Left lobe of liver (tissue), 2 donors: ENCODE results near the gene HADHA. TPM values are rescaled to one million over a fixed set of nuclear protein-coding genes. Genes with fewer than 3 reads are reported as not detected.

Source experiments
- ATAC-seq: fragments of 200-7000 bp; cut with Tn5 transposase; one replicate; pipeline ENCODE4 v1.9.1; 2020; ENCODE audit warnings: mild to moderate bottlenecking, moderate library complexity
- DNase-seq: peaks from one replicate; pipeline ENCODE4 v3.0.0-alpha.2; 2020; ENCODE audit warnings: low spot score
- total RNA-seq: library from RNA; stranded (reverse); gene quantifications from one replicate; pipeline ENCODE4 v1.2.1, GENCODE V29; 2021
- donor health status: DM: no; HTN: no; CAD: no; lungs with moderate emphysema.
- donor health status: DM: no; HTN: yes; CAD: no.

HADHA gene
- total RNA-seq, 1 donor from 2014 or later = 144 TPM

GRCh38 chr2:26245810-26246209, 1.4 kb upstream of the HADHA start:
- ATAC-seq = no peak
- DNase-seq = no peak

DNA sequence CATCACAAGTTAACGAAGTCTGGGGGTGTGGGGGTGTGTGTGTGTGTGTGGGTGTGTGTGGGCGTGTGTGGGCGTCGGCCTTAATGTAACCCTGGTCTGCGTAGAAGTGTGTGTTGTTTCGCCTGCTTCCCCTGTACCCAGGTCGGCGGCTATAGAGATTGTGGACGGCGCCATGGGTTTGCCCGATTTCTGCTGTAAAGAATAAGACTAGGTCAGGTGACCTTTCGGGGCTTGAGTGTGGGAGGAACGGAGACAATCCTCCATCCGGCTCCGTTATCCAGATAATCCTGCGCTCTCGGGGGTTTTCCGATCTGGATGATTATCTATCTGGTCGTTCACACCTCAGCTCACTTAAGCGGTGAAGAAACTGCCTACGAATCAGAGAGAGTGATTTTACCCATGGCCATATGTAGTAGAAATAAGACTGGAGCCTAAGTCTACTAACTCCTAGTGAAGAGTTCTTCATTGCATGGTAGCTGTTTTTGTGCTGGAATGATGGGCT, 850 bp upstream of the HADHA start:
- no peak for DNase-seq
- peak; percentile 25 for ATAC-seq

DNA sequence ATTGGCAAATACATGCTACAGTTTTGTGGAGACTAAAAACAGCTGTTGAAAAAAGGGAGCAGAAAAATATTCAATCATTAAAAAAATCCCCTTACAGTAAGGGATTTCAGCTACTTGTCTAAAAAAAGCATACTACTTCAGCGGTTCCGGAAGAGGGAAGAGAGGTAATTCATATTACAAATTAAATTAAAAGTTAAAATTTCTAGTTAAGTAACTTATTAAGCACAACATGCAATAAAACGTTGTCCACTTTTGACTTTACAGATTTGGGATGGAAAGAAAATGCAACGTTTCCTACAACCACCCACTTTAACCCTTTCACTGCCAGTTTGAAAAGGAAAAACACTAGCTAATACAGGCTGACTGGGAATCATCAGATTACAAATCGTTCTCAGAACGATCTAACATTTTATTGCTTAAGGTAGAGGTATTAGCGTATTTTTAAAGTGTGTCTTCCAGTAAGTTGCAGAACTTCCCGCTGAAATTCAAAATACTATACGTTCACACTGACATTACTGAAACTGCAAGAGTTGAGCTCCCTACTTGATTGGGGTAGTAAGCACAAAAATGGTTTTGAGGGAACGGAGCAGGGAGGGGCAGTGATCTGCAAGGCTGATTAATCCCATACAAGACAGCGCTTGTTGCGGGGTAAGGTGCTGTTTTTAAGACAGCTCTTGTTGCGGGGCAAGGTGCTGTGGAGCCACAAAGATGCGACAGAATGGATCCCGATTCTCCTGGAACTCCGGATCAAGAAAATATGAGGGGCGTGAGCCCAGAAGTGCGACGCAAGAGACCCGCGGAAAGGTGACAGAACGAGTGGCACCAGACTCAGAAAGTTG, 743 bp downstream of the HADHA start:
- no peak for DNase-seq
- no peak for ATAC-seq

DNA sequence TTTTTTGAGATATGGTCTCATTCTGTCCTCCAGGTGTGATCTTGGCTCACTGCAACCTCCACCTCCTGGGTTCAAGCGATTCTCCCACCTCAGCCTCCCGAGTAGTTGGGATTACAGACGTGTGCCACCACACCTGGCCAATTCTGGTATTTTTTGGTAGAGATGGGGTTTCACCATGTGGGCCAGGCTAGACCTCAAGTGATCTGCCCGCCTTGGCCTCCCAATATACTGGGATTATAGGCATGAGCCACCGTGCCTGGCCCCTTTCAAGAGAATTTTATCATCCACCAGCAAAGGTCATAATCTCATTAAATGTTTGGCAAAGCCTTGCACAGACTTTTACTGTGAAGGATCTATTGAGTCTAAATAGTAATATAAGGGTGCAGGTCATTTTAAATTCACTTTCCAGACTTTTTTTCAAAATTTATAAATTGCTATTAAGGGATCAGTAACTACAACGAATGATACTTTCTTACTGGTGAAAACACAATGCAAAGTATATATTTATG, 2.5 kb downstream of the HADHA start:
- ATAC-seq = no peak
- DNase-seq = no peak

DNA sequence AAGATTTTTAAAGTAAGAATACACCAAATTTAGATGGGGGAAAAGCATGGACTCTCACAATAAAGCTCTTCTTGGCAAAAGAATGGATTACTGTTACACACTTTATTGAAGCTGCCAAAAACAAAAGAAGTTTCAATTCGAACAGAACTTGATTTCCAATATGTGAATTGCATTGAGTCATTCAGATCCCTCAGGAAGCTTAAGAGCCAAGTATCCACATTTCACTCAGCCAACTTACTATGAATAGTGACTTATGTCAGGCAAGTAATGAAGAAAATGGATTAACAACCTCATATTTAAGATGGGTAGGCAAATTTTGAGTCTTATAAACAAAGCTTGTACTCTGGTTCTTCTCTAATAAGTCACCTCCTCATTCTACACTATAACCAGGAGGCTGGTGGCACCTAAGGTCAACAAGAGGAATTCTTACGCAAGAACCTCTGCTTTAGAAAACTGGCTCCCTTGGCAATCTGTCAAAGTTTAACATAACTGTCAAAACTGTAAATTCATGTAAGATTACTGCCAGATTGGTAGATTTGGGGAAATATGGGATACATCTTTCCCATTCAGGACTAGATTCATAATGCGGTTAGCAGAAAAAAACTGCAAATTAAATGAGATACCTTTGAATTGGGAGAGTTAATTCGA, 6.0 kb downstream of the HADHA start:
- no peak for DNase-seq

GRCh38 chr2:26237868-26238267, 6.6 kb downstream of the HADHA start:
- ATAC-seq (no peak), DNase-seq (no peak)

More for the DNA sequence above, 6.0 kb downstream of the HADHA start:
- peak; percentile 55 for ATAC-seq

DNA sequence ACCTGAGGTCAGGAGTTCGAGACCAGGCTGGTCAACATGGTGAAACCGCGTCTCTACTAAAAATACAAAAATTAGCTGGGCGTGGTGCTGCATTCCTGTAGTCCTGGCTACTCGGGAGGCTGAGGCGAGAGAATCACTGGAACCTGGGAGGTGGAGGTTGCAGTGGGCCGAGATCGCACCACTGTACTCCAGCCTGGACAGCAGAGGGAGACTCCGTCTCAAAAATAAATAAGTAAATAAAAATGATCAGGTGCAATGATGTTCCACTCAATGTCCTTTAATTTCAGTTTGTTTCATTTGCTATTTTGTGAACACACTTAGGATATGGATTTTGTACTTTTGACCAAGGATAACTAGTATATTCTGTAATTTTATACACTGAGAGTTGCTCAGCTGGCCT, 9.3 kb downstream of the HADHA start:
- no peak for DNase-seq
- ATAC-seq = peak; percentile 71

DNA sequence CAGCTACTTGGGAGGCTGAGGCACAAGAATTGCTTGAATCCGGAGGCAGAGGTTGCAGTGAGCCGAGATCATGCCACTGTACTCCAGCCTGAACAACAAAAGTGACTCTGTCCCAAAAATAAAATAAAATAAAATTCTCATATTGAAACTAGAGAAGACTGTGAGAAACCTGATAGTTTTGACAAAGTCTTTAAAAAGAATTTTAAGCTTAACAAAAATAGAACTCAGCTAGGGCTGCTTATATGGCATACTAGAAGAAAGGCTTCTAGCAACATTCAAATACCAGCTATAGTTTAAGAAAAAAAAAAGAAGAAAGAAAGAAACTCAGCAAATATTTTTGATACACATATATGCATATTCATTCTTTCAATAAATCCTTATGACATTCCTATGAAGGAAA, 13.6 kb downstream of the HADHA start:
- no peak for DNase-seq
- ATAC-seq = no peak

DNA sequence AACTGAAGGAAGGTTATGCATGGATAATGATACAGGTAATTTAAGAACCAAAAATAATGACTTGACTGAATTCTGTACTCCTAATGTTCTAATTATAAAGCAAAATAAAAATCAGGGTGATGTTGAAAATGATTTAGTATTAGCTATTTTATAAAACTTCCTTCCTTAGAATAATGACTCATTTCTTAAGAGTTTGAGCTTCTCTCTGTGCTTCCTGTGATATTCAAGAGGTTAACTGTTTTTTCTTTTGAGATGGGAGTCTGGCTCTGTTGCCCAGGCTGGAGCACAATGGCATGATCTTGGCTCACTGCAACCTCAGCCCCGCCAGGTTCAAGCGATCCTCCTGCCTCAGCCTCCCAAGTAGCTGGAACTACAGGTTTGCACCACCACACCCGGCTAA, 14.8 kb downstream of the HADHA start:
- ATAC-seq = no peak

GRCh38 chr2:26224095-26224494, 20.3 kb downstream of the HADHA start:
- ATAC-seq = no peak
- no peak for DNase-seq

More for the DNA sequence above, 14.8 kb downstream of the HADHA start:
- DNase-seq = no peak

GRCh38 chr2:26223018-26223417, 21.4 kb downstream of the HADHA start:
- ATAC-seq (no peak), DNase-seq (no peak)

- no peak for ATAC-seq
- no peak for DNase-seq
Measured at GRCh38 chr2:26217720-26218119, 26.7 kb downstream of the HADHA start.

DNA sequence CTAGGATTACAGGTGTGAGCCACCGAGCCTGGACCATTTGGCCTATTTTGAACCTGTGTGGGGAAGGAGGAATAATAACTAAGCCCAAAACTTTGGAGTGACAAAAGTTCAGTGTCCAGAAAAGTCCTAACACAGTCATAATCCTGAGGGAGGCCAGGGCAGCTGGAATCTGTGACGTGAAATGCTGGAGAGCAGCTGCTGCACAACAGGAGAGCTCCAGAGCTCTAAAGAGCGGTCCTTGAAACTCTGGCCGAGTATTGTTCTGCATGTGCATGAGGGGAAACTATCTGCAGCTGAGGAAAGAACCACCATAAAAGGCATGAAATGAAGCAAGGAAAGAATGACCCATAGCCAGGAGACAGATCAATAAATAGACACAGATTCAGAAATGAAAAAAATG, 27.8 kb downstream of the HADHA start:
- no peak for ATAC-seq
- no peak for DNase-seq

DNA sequence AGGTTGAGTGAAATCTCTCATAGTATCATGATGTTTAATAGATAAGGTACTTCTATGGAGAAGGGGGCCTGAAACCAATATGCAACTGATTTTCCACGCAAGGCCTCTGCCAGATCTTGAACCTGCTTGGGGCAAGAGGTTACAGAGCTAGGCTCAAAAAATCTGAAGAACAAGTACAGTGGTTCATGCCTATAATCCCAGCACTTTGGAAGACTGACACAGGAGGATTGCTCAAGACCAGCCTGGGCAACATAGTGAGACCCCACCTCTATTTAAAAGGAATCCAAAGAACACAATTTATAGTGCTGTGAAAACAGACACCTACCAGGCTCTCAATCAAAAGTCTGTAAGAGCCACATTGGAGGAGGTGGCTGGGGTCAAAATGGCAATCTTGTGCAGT, 28.6 kb downstream of the HADHA start:
- DNase-seq (no peak), ATAC-seq (no peak)

- DNase-seq (no peak), ATAC-seq (no peak)
Measured at GRCh38 chr2:26214759-26215158, 29.7 kb downstream of the HADHA start.

DNA sequence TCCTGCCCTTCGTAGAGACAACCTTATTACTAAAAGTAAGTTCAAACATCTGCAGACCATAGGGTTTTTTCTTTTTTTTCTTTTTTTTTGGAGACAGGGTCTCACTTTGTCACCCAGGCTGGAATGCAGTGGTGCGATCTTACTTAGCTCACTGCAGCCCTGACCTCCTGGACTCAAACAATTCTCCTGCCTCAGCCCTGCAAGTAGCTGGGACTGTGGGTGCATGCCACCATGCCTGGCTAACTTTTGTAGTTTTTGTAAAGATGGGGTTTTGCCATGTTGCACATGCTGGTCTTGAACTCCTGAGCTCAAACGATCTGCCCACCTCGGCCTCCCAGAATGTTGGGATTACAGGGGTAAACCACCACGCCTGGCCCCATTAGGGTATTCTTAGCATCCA, 32.4 kb downstream of the HADHA start:
- no peak for DNase-seq
- no peak for ATAC-seq

DNA sequence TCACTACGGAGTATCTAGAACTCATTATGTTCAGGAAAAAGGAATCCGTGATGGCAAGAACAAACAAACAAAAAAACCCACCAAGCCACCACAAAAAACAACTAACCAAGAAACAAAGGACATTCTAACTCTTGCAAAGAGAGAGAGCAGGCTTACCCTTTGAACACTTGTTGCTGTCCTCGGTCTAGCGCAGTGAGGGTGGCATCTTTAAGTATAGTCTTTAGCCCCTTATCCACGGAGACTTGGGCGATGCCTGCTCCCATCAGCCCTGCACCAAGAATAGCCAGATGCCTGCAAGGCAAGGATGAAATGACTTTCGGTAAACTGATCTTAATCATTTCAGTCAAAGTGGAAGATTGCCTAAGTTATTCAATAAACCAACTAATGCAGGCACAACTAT, 40.5 kb downstream of the HADHA start:
- no peak for DNase-seq
- ATAC-seq = no peak

- DNase-seq (no peak), ATAC-seq (no peak)
Measured at GRCh38 chr2:26202981-26203490, 41.4 kb downstream of the HADHA start.

DNA sequence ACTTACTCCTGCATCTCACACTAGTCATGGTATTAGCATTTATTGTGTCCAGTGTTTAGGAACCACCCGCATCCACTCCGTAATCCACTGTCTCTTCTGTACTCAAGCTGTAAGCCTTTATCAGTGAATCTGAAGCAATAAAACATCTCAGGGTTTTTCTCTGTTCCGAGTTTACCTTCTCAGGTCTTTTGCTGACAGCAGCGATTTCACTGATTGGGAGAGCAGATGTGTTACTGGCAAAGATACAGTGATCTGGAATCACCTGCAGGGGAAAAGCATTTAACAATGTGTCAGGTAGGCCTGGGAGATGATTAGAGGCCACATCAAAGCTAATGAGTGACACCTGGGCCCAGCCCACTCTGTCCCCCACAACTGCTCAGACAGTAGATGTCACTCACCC, 46.9 kb downstream of the HADHA start:
- no peak for DNase-seq
- ATAC-seq = no peak

GRCh38 chr2:26196683-26197418, 47.6 kb downstream of the HADHA start:
- ATAC-seq = no peak
- DNase-seq = no peak
